CD4-positive, alpha-beta T cell (primary cell): ENCODE measurements around the gene PIAS1. TPM values are rescaled to one million over a fixed set of nuclear protein-coding genes. Genes with fewer than 3 reads are reported as not detected.
A peak's percentile ranks its signal among the peaks of the same experiment; 100 is the strongest.

ENCODE experiments used
- ATAC-seq: fragments of 200-7000 bp; cut with Tn5 transposase; one replicate; pipeline ENCODE4 v1.10.0; 2022; ENCODE audit warnings: mild to moderate bottlenecking; ENCODE audit not compliant: poor library complexity
- CTCF ChIA-PET: fragments of 350-600 bp; sonication (Branson Sonifier 250); formaldehyde crosslinking; loops from one replicate; lab custom pipeline; 2021; ENCODE audit warnings: antibody characterized with exemption, inconsistent platforms; lab: Charles Lee
- POLR2A ChIA-PET: fragments of 350-600 bp; sonication (Branson Sonifier 250); formaldehyde crosslinking; loops from one replicate; lab custom pipeline; 2021; ENCODE audit warnings: antibody characterized with exemption, inconsistent platforms; lab: Charles Lee
- DNase-seq, 14 experiments: peaks; one replicate each; pipeline ENCODE4 v3.0.0-alpha.2; 2013 to 2020; ENCODE audit warnings: mixed read lengths in 2 of 14
- H3K27ac ChIP-seq, 2 donors: one replicate each; pipeline versions ENCODE4 v1.5.1 to v1.7.0; 2013; ENCODE audit warnings: low read length in 2 of 2, low read depth in 1 of 2, mild to moderate bottlenecking in 1 of 2
- H3K27me3 ChIP-seq, 2 experiments: 1 replicate in 1 of 2; 2 replicates in 1 of 2; pipeline versions ENCODE4 v1.6.1 to v1.7.0; 2013; ENCODE audit warnings: low read length in 2 of 2, control low read depth in 1 of 2, mild to moderate bottlenecking in 1 of 2, moderate library complexity in 1 of 2; ENCODE audit not compliant: insufficient read depth in 2 of 2, control insufficient read depth in 1 of 2
- H3K36me3 ChIP-seq: one replicate; pipeline ENCODE4 v1.6.1; 2013; ENCODE audit warnings: low read length, control low read depth; ENCODE audit not compliant: insufficient read depth
- H3K4me1 ChIP-seq: one replicate; pipeline ENCODE4 v1.6.1; 2013; ENCODE audit warnings: low read length, control low read depth; ENCODE audit not compliant: insufficient read depth
- H3K4me3 ChIP-seq: one replicate; pipeline ENCODE4 v1.5.1; 2013; ENCODE audit warnings: mild to moderate bottlenecking, low read length, moderate library complexity
- H3K9me3 ChIP-seq, 2 experiments: 1 replicate in 1 of 2; 2 replicates in 1 of 2; pipeline versions ENCODE4 v1.6.1 to v1.7.0; 2013; ENCODE audit warnings: low read length in 2 of 2, mild to moderate bottlenecking in 2 of 2, control low read depth in 1 of 2, moderate library complexity in 1 of 2; ENCODE audit not compliant: control insufficient read depth in 1 of 2, insufficient read depth in 1 of 2
- H3K27ac Mint-ChIP-seq: one replicate; pipeline ENCODE4 v1.8.0; 2020; ENCODE audit warnings: mixed read lengths
- H3K27me3 Mint-ChIP-seq: one replicate; pipeline ENCODE4 v1.8.0; 2021; ENCODE audit warnings: mixed read lengths
- H3K36me3 Mint-ChIP-seq: one replicate; pipeline ENCODE4 v1.8.0; 2021; ENCODE audit warnings: low read depth, mixed read lengths
- H3K4me1 Mint-ChIP-seq: one replicate; pipeline ENCODE4 v1.8.0; 2021; ENCODE audit warnings: low read depth, mixed read lengths
- H3K4me3 Mint-ChIP-seq: one replicate; pipeline ENCODE4 v1.8.0; 2020; ENCODE audit warnings: mild to moderate bottlenecking, mixed read lengths
- H3K9me3 Mint-ChIP-seq: one replicate; pipeline ENCODE4 v1.8.0; 2020; ENCODE audit warnings: mixed read lengths
- CTCF ChIP-seq: fragments of 200-600 bp; IDR thresholded peaks from one replicate; pipeline ENCODE4 v1.8.0; 2022; ENCODE audit warnings: antibody characterized with exemption, mild to moderate bottlenecking
- intact Hi-C, 2 experiments: fragments of 100-400 bp; cut with DNase I in 1 of 2; cut with micrococcal nuclease in 1 of 2; formaldehyde crosslinking; loops; one replicate each; pipeline versions ENCODE4 v1.15.1 to v1.9.0; 2023 to 2025; cut with DNase I, micrococcal nuclease
- total RNA-seq, 174 experiments: library from RNA in 2 of 174; stranded (reverse) in 2 of 174; gene quantifications; one replicate each; pipeline ENCODE4 v1.2.3 and lab custom pipeline; 2021 to 2026

Gene PIAS1
- total RNA-seq, 2 experiments from 2014 or later, result 73.1 to 74.8 TPM

- POLR2A ChIA-PET, result interaction anchor here (0.5 to 0.6 kb wide), 2 partner anchors 38 kb away, joined by 3 read pairs; no protein-coding TSS in a partner anchor
- ATAC-seq (no peak), DNase-seq (no peak)
- Mint-ChIP-seq H3K27me3 (no peaks in the 10 kb centered on the region), H3K9me3 (peaks cover 2% of the 10 kb centered on the region), H3K36me3 (peaks cover 57% of the 10 kb centered on the region), H3K4me3 (no peak overlapping the region), H3K27ac (no peak overlapping the region), H3K4me1 (peaks cover 4% of the 10 kb centered on the region)
- Histone ChIP-seq H3K36me3 (peaks cover 56% of the 10 kb centered on the region), H3K4me1 (no peaks in the 10 kb centered on the region), H3K27me3 (no peaks in the 10 kb centered on the region), H3K27ac (no peak overlapping the region), H3K4me3 (no peak overlapping the region), H3K9me3 (no peaks in the 10 kb centered on the region)
- TF ChIP-seq CTCF, result no peak
- CTCF ChIA-PET, result interaction anchor here (2.0 kb wide), 1 partner anchor 27 kb away, joined by 4 read pairs; no protein-coding TSS in a partner anchor
- intact Hi-C loops, result loop anchor here in 1 of 2 experiments (5.0 kb wide), 1 partner anchor 105 kb away; the partner anchor contains the start of gene PIAS1
Measured at GRCh38 chr15:68157074-68157473, 103.0 kb downstream of the PIAS1 start.

- Histone ChIP-seq H3K9me3 (no peaks in the 10 kb centered on the region), H3K36me3 (peaks cover 58% of the 10 kb centered on the region), H3K27ac (no peak overlapping the region), H3K4me1 (no peaks in the 10 kb centered on the region), H3K27me3 (no peaks in the 10 kb centered on the region), H3K4me3 (no peak overlapping the region)
- H3K27ac Mint-ChIP-seq, result no peak overlapping the region
- H3K27me3 Mint-ChIP-seq, result no peaks in the 10 kb centered on the region
- ChIA-PET CTCF (interaction anchor here (2.0 kb wide), 1 partner anchor 28 kb away, joined by 4 read pairs; no protein-coding TSS in a partner anchor), POLR2A (interaction anchor here (0.6 to 1.0 kb wide), 2 partner anchors 37 to 102 kb away, joined by 3 read pairs; no protein-coding TSS in a partner anchor)
- H3K4me1 Mint-ChIP-seq, result peaks cover 4% of the 10 kb centered on the region
- H3K4me3 Mint-ChIP-seq, result no peak overlapping the region
- intact Hi-C loops, result loop anchor here in 1 of 2 experiments (5.0 kb wide), 1 partner anchor 106 kb away; the partner anchor contains the start of gene PIAS1
- TF ChIP-seq CTCF, result no peak
- ATAC-seq (no peak), DNase-seq (no peak)
- peaks cover 55% of the 10 kb centered on the region for H3K36me3 Mint-ChIP-seq
- H3K9me3 Mint-ChIP-seq, result peaks cover 2% of the 10 kb centered on the region
Measured at GRCh38 chr15:68158046-68158628, 104.0 kb downstream of the PIAS1 start.

GRCh38 chr15:68163191-68163590 is 109.1 kb downstream of the PIAS1 start:
- Histone ChIP-seq H3K4me1 (no peaks in the 10 kb centered on the region), H3K27me3 (no peaks in the 10 kb centered on the region), H3K9me3 (no peaks in the 10 kb centered on the region), H3K27ac (no peak overlapping the region), H3K4me3 (no peak overlapping the region), H3K36me3 (peaks cover 49% of the 10 kb centered on the region)
- Mint-ChIP-seq H3K27me3 (no peaks in the 10 kb centered on the region), H3K27ac (peak overlapping the region; percentile 8), H3K4me1 (peaks cover 7% of the 10 kb centered on the region), H3K9me3 (peaks cover 2% of the 10 kb centered on the region), H3K4me3 (no peak overlapping the region), H3K36me3 (peaks cover 67% of the 10 kb centered on the region)
- TF ChIP-seq CTCF, result no peak
- CTCF ChIA-PET, result interaction anchor here (0.7 kb wide), 1 partner anchor 23 kb away, joined by 3 read pairs; no protein-coding TSS in a partner anchor
- DNase-seq (no peak), ATAC-seq (no peak)
- POLR2A ChIA-PET, result no interaction called here
- intact Hi-C loops, result no loop called here
